Tibial nerve (tissue), 4 donors: ENCODE measurements around the gene GPC5.

Source experiments
- EP300 ChIP-seq, 2 donors: sonication (generic); formaldehyde crosslinking; IDR thresholded peaks; one replicate each; pipeline ENCODE4 v1.6.1; 2017; ENCODE audit warnings: antibody characterized with exemption in 2 of 2, mild to moderate bottlenecking in 1 of 2
- TF ChIP-seq, protein P1 (sequence below), 5 experiments: fragments of 200-600 bp in 3 of 5; fragments of 450-650 bp in 2 of 5; sonication (generic) in 3 of 5; IDR thresholded peaks; one replicate each; pipeline ENCODE4 v1.5.1; 2016 to 2019; ENCODE audit warnings: antibody characterized with exemption in 5 of 5, mild to moderate bottlenecking in 3 of 5, moderate library complexity in 2 of 5

DNA sequence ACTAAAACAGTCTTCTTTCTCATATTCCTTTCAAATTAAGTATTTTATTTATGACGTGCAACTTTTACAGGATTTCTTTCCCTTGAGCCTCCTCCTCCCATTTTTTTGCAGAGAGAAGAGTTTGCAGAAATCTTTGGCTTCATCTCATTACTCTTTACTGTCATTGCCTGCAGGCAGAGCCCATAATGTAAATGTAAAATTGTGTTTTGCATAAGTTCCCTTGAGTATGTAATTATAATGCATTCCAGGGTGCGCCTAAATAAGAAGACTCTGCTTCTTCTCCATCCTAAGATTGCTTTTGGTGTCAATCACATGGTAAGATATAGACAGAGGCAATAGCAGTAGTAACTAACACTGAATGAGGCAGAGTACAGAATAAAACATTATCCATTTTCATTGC, 27.9 kb upstream of the GPC5 start:
- TF ChIP-seq, protein P1, sequence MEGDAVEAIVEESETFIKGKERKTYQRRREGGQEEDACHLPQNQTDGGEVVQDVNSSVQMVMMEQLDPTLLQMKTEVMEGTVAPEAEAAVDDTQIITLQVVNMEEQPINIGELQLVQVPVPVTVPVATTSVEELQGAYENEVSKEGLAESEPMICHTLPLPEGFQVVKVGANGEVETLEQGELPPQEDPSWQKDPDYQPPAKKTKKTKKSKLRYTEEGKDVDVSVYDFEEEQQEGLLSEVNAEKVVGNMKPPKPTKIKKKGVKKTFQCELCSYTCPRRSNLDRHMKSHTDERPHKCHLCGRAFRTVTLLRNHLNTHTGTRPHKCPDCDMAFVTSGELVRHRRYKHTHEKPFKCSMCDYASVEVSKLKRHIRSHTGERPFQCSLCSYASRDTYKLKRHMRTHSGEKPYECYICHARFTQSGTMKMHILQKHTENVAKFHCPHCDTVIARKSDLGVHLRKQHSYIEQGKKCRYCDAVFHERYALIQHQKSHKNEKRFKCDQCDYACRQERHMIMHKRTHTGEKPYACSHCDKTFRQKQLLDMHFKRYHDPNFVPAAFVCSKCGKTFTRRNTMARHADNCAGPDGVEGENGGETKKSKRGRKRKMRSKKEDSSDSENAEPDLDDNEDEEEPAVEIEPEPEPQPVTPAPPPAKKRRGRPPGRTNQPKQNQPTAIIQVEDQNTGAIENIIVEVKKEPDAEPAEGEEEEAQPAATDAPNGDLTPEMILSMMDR (IDR thresholded peaks at IDR 0.05) = no peak
- no peak for TF ChIP-seq EP300 (IDR thresholded peaks at IDR 0.05)
